Natural killer cell (primary cell): Measurements from ENCODE around the gene KRTDAP. TPM values are rescaled to one million over a fixed set of nuclear protein-coding genes. Genes with fewer than 3 reads are reported as not detected.

Experiments
- ATAC-seq, 3 donors: fragments of 150-1000 bp in 2 of 3; fragments of 200-7000 bp in 1 of 3; cut with Tn5 transposase; 1 replicate in 1 of 3; 2 replicates in 2 of 3; pipeline ENCODE4 v1.10.0; 2021; ENCODE audit warnings: mild to moderate bottlenecking in 2 of 3, moderate library complexity in 2 of 3
- DNase-seq, 2 donors: peaks; one replicate each; pipeline versions ENCODE4 v3.0.0 to v3.0.0-alpha.2; 2013 to 2021; ENCODE audit warnings: mixed read lengths in 1 of 2
- H3K27ac ChIP-seq: one replicate; pipeline ENCODE4 v1.5.1; 2013; ENCODE audit warnings: mild to moderate bottlenecking, low read length
- H3K27me3 ChIP-seq: one replicate; pipeline ENCODE4 v1.6.1; 2013; ENCODE audit warnings: low read length; ENCODE audit not compliant: control insufficient read depth, insufficient read depth
- H3K36me3 ChIP-seq: one replicate; pipeline ENCODE4 v1.6.1; 2013; ENCODE audit warnings: low read length; ENCODE audit not compliant: control insufficient read depth, insufficient read depth
- H3K4me1 ChIP-seq: one replicate; pipeline ENCODE4 v1.6.1; 2013; ENCODE audit warnings: low read length; ENCODE audit not compliant: control insufficient read depth, insufficient read depth
- H3K4me3 ChIP-seq: one replicate; pipeline ENCODE4 v1.5.1; 2013; ENCODE audit warnings: low read length
- H3K9me3 ChIP-seq: one replicate; pipeline ENCODE4 v1.6.1; 2013; ENCODE audit warnings: low read length; ENCODE audit not compliant: control insufficient read depth, insufficient read depth
- H3K27ac Mint-ChIP-seq, 2 donors: one replicate each; pipeline ENCODE4 v1.8.0; 2022; ENCODE audit warnings: mild to moderate bottlenecking in 2 of 2, mixed read lengths in 2 of 2, moderate library complexity in 1 of 2
- H3K27me3 Mint-ChIP-seq, 2 donors: one replicate each; pipeline ENCODE4 v1.8.0; 2022; ENCODE audit warnings: low read depth in 2 of 2, mixed read lengths in 2 of 2
- H3K36me3 Mint-ChIP-seq: one replicate; pipeline ENCODE4 v1.8.0; 2022; ENCODE audit warnings: mixed read lengths
- H3K4me1 Mint-ChIP-seq, 2 donors: one replicate each; pipeline ENCODE4 v1.8.0; 2022; ENCODE audit warnings: mixed read lengths in 2 of 2
- H3K4me3 Mint-ChIP-seq: one replicate; pipeline ENCODE4 v1.8.0; 2022; ENCODE audit warnings: mild to moderate bottlenecking, moderate library complexity, mixed read lengths
- H3K9me3 Mint-ChIP-seq, 2 donors: one replicate each; pipeline ENCODE4 v1.8.0; 2022; ENCODE audit warnings: mixed read lengths in 2 of 2
- WGBS: methylation state at CpG from one replicate; pipeline ENCODE4 v1.1.7; 2013; ENCODE audit warnings: missing lambda C conversion rate; ENCODE audit not compliant: insufficient coverage; 5-methylcytosine and 5-hydroxymethylcytosine counted together
- intact Hi-C: fragments of 100-400 bp; cut with micrococcal nuclease; formaldehyde crosslinking; loops from one replicate; pipeline ENCODE4 v1.14.2; 2022
- total RNA-seq, 4 donors: library from RNA; stranded (reverse); fragments of 120-200 nt in 1 of 4; gene quantifications; one replicate each; pipeline versions ENCODE4 v1.2.3 to v1.2.4, GENCODE V29; 2013 to 2022
- TF ChIP-seq, protein P1 (sequence below): fragments of 200-600 bp; IDR thresholded peaks from one replicate; pipeline ENCODE4 v1.8.0; 2022; ENCODE audit warnings: antibody characterized with exemption

KRTDAP gene
- total RNA-seq, 3 donors from 2014 or later (not counting 1 experiment from before 2014, with no cell fraction given): not detected

- Histone ChIP-seq H3K9me3 (no peaks in the 10 kb centered on the region), H3K4me3 (no peak overlapping the region), H3K27ac (no peak overlapping the region), H3K4me1 (no peaks in the 10 kb centered on the region), H3K36me3 (no peaks in the 10 kb centered on the region), H3K27me3 (no peaks in the 10 kb centered on the region)
- no peak for DNase-seq
- ATAC-seq: no peak
- Mint-ChIP-seq H3K36me3 (no peaks in the 10 kb centered on the region), H3K27me3 (peaks cover 8% of the 10 kb centered on the region in 2 donors), H3K4me1 (no peaks in the 10 kb centered on the region), H3K9me3 (no peaks in the 10 kb centered on the region), H3K27ac (no peak overlapping the region), H3K4me3 (no peak overlapping the region)
- TF ChIP-seq, protein P1, sequence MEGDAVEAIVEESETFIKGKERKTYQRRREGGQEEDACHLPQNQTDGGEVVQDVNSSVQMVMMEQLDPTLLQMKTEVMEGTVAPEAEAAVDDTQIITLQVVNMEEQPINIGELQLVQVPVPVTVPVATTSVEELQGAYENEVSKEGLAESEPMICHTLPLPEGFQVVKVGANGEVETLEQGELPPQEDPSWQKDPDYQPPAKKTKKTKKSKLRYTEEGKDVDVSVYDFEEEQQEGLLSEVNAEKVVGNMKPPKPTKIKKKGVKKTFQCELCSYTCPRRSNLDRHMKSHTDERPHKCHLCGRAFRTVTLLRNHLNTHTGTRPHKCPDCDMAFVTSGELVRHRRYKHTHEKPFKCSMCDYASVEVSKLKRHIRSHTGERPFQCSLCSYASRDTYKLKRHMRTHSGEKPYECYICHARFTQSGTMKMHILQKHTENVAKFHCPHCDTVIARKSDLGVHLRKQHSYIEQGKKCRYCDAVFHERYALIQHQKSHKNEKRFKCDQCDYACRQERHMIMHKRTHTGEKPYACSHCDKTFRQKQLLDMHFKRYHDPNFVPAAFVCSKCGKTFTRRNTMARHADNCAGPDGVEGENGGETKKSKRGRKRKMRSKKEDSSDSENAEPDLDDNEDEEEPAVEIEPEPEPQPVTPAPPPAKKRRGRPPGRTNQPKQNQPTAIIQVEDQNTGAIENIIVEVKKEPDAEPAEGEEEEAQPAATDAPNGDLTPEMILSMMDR: no peak
- intact Hi-C loops: no loop called here
- WGBS: 85% methylated on average over 16 of the region's 16 CpGs
Measured at GRCh38 chr19:35521124-35521743, 31.0 kb upstream of the KRTDAP start.

DNA sequence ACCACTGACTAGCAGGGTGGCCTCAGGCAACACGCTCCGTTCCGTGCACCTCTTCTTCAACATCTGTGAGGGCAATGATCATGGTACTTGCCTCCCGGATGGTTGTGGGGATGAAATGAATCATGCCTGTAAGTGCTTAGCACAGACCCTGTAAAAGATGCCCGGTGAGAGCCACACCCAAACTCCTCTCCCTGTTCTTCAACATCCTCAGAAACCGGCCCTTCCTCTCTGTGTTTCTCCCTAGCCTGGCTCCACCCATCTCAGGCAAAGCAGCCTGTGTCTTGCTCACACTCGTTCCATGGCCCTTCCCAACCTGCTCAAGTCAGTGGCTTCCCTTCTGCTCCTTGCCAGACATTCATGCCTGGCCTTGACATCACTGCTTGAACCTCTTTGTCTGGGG lies 29.0 kb upstream of the KRTDAP start:
- intact Hi-C loops: no loop called here
- no peaks in the 10 kb centered on the region for H3K9me3 Mint-ChIP-seq

GRCh38 chr19:35518313-35518712 lies 28.0 kb upstream of the KRTDAP start:
- H3K36me3 ChIP-seq: no peaks in the 10 kb centered on the region
- Mint-ChIP-seq H3K4me1 (no peaks in the 10 kb centered on the region), H3K27ac (no peak overlapping the region), H3K4me3 (no peak overlapping the region), H3K36me3 (no peaks in the 10 kb centered on the region), H3K9me3 (no peaks in the 10 kb centered on the region), H3K27me3 (peaks cover 9 to 11% of the 10 kb centered on the region in 2 donors)
- DNase-seq (no peak), ATAC-seq (no peak)
- intact Hi-C loops: no loop called here
- H3K27me3 ChIP-seq: no peaks in the 10 kb centered on the region
- no peak overlapping the region for H3K27ac ChIP-seq
- TF ChIP-seq, protein P1: no peak
- H3K4me1 ChIP-seq: no peaks in the 10 kb centered on the region
- no peak overlapping the region for H3K4me3 ChIP-seq
- H3K9me3 ChIP-seq: no peaks in the 10 kb centered on the region
- 84% methylated on average over 5 of the region's 6 CpGs for WGBS

More for the DNA sequence above, 29.0 kb upstream of the KRTDAP start:
- H3K4me1 ChIP-seq: no peaks in the 10 kb centered on the region
- H3K27me3 Mint-ChIP-seq: peaks cover 8 to 10% of the 10 kb centered on the region in 2 donors
- H3K9me3 ChIP-seq: no peaks in the 10 kb centered on the region
- H3K27ac ChIP-seq: no peak overlapping the region
- no peak for DNase-seq
- no peak for ATAC-seq
- H3K27me3 ChIP-seq: no peaks in the 10 kb centered on the region
- no peak overlapping the region for H3K4me3 ChIP-seq
- H3K36me3 Mint-ChIP-seq: no peaks in the 10 kb centered on the region
- no peaks in the 10 kb centered on the region for H3K4me1 Mint-ChIP-seq
- no peaks in the 10 kb centered on the region for H3K36me3 ChIP-seq
- H3K4me3 Mint-ChIP-seq: no peak overlapping the region
- 72% methylated on average over 6 of the region's 7 CpGs for WGBS
- H3K27ac Mint-ChIP-seq: no peak overlapping the region
- TF ChIP-seq, protein P1: no peak

DNA sequence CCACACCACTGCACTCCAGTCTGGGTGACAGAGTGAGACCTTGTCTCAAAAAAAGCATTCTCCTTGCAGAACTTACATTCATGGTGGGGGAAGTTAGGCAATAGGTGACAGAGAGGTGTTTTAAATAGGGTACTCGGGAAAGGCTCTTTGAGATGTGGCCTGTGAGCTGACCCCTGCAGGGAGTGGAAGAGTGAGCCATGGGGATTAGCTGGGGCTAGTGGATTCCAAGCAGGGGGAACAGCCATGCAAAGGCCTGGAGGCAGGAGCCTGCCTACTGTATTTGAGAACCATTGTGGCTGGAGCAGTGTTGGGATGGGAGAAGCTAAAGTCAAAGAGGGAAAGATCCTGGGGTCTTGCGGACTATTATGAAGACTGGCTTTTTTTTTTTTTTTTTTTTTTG lies 27.1 kb upstream of the KRTDAP start:
- intact Hi-C loops: no loop called here
- Mint-ChIP-seq H3K27me3 (peaks cover 15 to 16% of the 10 kb centered on the region in 2 donors), H3K9me3 (no peaks in the 10 kb centered on the region), H3K4me3 (no peak overlapping the region), H3K27ac (no peak overlapping the region), H3K4me1 (no peaks in the 10 kb centered on the region), H3K36me3 (no peaks in the 10 kb centered on the region)
- ATAC-seq (no peak), DNase-seq (no peak)
- Histone ChIP-seq H3K27me3 (no peaks in the 10 kb centered on the region), H3K27ac (no peak overlapping the region), H3K4me3 (no peak overlapping the region), H3K4me1 (no peaks in the 10 kb centered on the region), H3K36me3 (no peaks in the 10 kb centered on the region), H3K9me3 (no peaks in the 10 kb centered on the region)
- TF ChIP-seq, protein P1: no peak
- 84% methylated on average over 2 of the region's 2 CpGs for WGBS
